ENCODE measurements around the gene CAND1.

- no peak for TF ChIP-seq KDM1A (IDR thresholded peaks at IDR 0.05; ENCODE audit: low read depth)
- TF ChIP-seq BHLHE40 (IDR thresholded peaks at IDR 0.05; ENCODE audit: low read depth, low read length) = no peak
- no peak for TF ChIP-seq CTCF (IDR thresholded peaks at IDR 0.05)
- no peak for TF ChIP-seq NR3C1 (IDR thresholded peaks at IDR 0.05)
- no peak for TF ChIP-seq EP300 (IDR thresholded peaks at IDR 0.05)
- TF ChIP-seq MAX (IDR thresholded peaks at IDR 0.05) = no peak
- TF ChIP-seq USF2 (IDR thresholded peaks at IDR 0.05) = no peak
- no peak for TF ChIP-seq RFX5 (IDR thresholded peaks at IDR 0.05)
- no peak for TF ChIP-seq POLR2A (IDR thresholded peaks at IDR 0.05; ENCODE audit: low read length)
Measured at GRCh38 chr12:67286257-67286656, 17.1 kb downstream of the CAND1 start.

All from A549 (cell line).